Tibial nerve (tissue), 4 donors: ENCODE results near the gene RAB19. TPM values are rescaled to one million over a fixed set of nuclear protein-coding genes. Genes with fewer than 3 reads are reported as not detected.

Experiments
- DNase-seq, 2 donors: peaks; one replicate each; pipeline ENCODE4 v3.0.0-alpha.2; 2019; ENCODE audit warnings: low spot score in 2 of 2
- H3K27ac ChIP-seq, 4 donors: fragments of 200-600 bp; sonication (generic) in 3 of 4; one replicate each; pipeline ENCODE4 v1.5.1; 2017 to 2019; ENCODE audit warnings: mild to moderate bottlenecking in 1 of 4
- H3K27me3 ChIP-seq, 2 donors: fragments of 200-600 bp; sonication (generic) in 1 of 2; one replicate each; pipeline versions ENCODE4 v1.5.1 to v1.6.0; 2017 to 2019
- H3K36me3 ChIP-seq, 3 donors: fragments of 200-600 bp; sonication (generic); one replicate each; pipeline ENCODE4 v1.5.1; 2018 to 2019
- H3K4me1 ChIP-seq, 4 donors: fragments of 200-600 bp; sonication (generic) in 3 of 4; one replicate each; pipeline ENCODE4 v1.5.1; 2017 to 2019
- H3K4me3 ChIP-seq, 4 donors: fragments of 200-600 bp; sonication (generic) in 3 of 4; one replicate each; pipeline ENCODE4 v1.5.1; 2017 to 2019; ENCODE audit warnings: mild to moderate bottlenecking in 1 of 4, moderate library complexity in 1 of 4
- H3K9me3 ChIP-seq, 4 donors: fragments of 200-600 bp; sonication (generic) in 3 of 4; one replicate each; pipeline ENCODE4 v1.5.1; 2017 to 2019
- EP300 ChIP-seq, 2 donors: sonication (generic); formaldehyde crosslinking; IDR thresholded peaks; one replicate each; pipeline ENCODE4 v1.6.1; 2017; ENCODE audit warnings: antibody characterized with exemption in 2 of 2, mild to moderate bottlenecking in 1 of 2
- POLR2A ChIP-seq, 2 donors: fragments of 450-650 bp; IDR thresholded peaks; one replicate each; pipeline ENCODE4 v1.6.1; 2017; ENCODE audit warnings: antibody characterized with exemption in 2 of 2, mild to moderate bottlenecking in 2 of 2, moderate library complexity in 2 of 2
- WGBS, 2 donors: methylation state at CpG; one replicate each; pipeline ENCODE4 v1.1.5; 2018; 5-methylcytosine and 5-hydroxymethylcytosine counted together
- total RNA-seq, 4 donors: library from RNA; depleted of rRNA; stranded (reverse); fragments of >200 nt; gene quantifications; one replicate each; pipeline ENCODE4 v1.1.0, GENCODE V29; 2016
- TF ChIP-seq, protein P1 (sequence below), 5 experiments: fragments of 200-600 bp in 3 of 5; fragments of 450-650 bp in 2 of 5; sonication (generic) in 3 of 5; IDR thresholded peaks; one replicate each; pipeline ENCODE4 v1.5.1; 2016 to 2019; ENCODE audit warnings: antibody characterized with exemption in 5 of 5, mild to moderate bottlenecking in 3 of 5, moderate library complexity in 2 of 5

The RAB19 gene
- total RNA-seq, 4 donors from 2014 or later: not detected

DNA sequence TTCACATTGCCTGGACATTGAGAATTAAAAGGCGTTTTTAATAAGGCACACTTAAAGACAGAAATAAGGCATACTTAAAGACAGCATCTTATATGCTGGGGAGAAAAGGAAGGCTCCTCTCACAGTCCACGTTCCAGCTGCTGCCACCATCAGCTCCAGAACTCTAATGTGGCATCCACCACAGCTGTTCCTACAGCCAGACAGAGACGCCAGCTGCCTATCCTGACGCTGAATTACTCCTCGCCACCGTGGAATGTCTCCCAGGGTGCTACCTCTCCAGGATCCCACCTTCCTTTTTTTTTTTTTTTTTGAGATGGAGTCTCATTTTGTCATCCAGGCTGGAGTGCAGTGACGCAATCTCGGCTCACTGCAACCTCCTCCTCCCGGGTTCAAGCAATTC is 36.3 kb upstream of the RAB19 start:
- Histone ChIP-seq H3K36me3 (peaks cover 0 to 48% (median 0%) of the 10 kb centered on the region in 3 donors), H3K4me1 (peaks cover 0 to 12% (median 0%) of the 10 kb centered on the region in 4 donors), H3K27me3 (no peaks in the 10 kb centered on the region), H3K9me3 (no peaks in the 10 kb centered on the region), H3K4me3 (no peak overlapping the region), H3K27ac (no peak overlapping the region)
- TF ChIP-seq EP300 (IDR thresholded peaks at IDR 0.05) (no peak), POLR2A (IDR thresholded peaks at IDR 0.05) (no peak)
- TF ChIP-seq, protein P1, sequence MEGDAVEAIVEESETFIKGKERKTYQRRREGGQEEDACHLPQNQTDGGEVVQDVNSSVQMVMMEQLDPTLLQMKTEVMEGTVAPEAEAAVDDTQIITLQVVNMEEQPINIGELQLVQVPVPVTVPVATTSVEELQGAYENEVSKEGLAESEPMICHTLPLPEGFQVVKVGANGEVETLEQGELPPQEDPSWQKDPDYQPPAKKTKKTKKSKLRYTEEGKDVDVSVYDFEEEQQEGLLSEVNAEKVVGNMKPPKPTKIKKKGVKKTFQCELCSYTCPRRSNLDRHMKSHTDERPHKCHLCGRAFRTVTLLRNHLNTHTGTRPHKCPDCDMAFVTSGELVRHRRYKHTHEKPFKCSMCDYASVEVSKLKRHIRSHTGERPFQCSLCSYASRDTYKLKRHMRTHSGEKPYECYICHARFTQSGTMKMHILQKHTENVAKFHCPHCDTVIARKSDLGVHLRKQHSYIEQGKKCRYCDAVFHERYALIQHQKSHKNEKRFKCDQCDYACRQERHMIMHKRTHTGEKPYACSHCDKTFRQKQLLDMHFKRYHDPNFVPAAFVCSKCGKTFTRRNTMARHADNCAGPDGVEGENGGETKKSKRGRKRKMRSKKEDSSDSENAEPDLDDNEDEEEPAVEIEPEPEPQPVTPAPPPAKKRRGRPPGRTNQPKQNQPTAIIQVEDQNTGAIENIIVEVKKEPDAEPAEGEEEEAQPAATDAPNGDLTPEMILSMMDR (IDR thresholded peaks at IDR 0.05): no peak
- 83% methylated on average over 9 of the region's 9 CpGs for WGBS, 2 donors
- no peak for DNase-seq

DNA sequence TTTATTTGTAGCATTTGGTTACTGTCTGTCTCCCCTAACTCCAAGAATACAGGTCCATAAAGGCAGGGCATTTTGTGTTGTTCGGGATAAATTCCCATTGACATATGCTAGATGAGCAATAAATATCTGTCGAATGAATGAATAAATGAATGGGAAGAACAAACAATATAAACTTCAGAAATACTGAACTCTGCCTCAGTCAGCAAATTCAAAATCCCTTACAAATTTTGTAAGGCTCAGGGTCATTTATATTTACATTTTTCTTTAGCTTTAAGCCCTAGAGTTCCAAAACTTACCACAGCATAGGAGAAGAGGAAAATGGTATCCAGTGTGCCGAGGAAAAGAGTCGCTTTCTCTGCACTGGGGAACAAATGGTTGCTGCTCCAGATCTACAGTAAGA is 34.6 kb upstream of the RAB19 start:
- Histone ChIP-seq H3K36me3 (peaks cover 0 to 45% (median 0%) of the 10 kb centered on the region in 3 donors), H3K27me3 (no peaks in the 10 kb centered on the region), H3K27ac (no peak overlapping the region), H3K4me3 (no peak overlapping the region), H3K4me1 (peaks cover 0 to 12% (median 0%) of the 10 kb centered on the region in 4 donors), H3K9me3 (no peaks in the 10 kb centered on the region)
- WGBS, 2 donors: 88 to 92% methylated on average over 4 of the region's 4 CpGs
- no peak for DNase-seq
- TF ChIP-seq EP300 (IDR thresholded peaks at IDR 0.05): no peak
- no peak for TF ChIP-seq POLR2A (IDR thresholded peaks at IDR 0.05)
- TF ChIP-seq, protein P1 (IDR thresholded peaks at IDR 0.05): no peak

DNA sequence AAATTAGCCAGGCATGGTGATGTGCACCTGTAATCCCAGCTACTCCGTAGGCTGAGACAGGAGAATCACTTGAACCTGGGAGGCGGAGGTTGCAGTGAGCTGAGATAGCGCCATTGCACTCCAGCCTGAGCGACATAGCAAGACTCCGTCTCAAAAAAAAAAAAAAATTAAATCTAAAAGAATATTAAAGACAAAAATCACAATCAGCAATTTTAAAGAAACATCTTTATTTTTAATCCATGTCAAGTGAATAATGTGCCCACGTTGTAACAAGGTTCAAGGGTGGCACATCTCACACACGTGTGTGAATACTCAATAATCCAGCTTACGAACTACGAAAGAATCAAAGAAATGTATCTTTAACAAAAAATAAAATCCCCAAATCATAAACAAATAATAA is 28.5 kb upstream of the RAB19 start:
- DNase-seq: no peak
- no peaks in the 10 kb centered on the region for H3K27me3 ChIP-seq
- 91 to 96% methylated on average over 9 of the region's 9 CpGs for WGBS, 2 donors
- H3K27ac ChIP-seq: no peak overlapping the region
- TF ChIP-seq POLR2A (IDR thresholded peaks at IDR 0.05) (no peak), EP300 (IDR thresholded peaks at IDR 0.05) (no peak)
- TF ChIP-seq, protein P1 (IDR thresholded peaks at IDR 0.05): no peak
- H3K4me3 ChIP-seq: no peak overlapping the region
- peaks cover 0 to 52% (median 3%) of the 10 kb centered on the region in 3 donors for H3K36me3 ChIP-seq
- no peaks in the 10 kb centered on the region for H3K4me1 ChIP-seq
- no peaks in the 10 kb centered on the region for H3K9me3 ChIP-seq

DNA sequence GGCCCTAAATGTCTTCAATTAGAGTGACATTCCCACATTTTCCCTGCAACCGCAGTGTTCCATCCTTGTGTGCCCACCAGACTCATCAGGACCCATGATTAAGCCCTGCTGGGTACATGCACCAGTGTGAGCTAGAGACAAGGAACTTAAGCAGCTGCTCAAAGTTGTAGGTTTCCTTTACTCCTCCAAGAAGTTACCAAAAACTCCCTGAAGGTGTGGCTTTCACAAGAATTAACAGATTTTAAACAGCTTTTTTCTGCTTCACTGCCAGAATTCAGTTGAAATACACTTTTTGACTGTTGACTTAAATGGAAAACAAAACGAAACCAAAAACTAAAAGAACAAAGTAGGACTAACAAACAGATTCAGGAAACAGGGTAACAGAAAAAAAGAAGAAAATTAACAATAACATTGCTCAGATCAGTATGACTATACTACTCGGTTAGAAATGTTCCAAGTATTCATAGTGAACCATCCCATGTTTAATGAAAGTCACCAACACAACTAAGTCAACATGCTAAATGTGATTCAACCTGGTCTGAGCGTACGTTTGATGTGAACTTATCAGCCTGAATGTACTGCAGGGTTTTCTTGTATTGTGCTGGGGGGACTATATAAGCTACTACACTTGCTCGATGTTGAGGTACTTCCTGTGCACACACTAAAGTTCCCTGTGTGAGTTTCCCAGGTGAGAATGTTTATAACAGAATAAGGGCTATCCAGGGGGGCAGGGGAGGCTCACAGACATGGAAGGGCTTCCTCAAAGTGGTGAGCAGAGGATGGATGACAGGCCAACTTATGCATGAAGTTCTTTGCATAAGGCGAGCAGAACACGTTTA is 27.7 kb upstream of the RAB19 start:
- no peaks in the 10 kb centered on the region for H3K4me1 ChIP-seq
- no peak for DNase-seq
- TF ChIP-seq POLR2A (IDR thresholded peaks at IDR 0.05) (no peak), EP300 (IDR thresholded peaks at IDR 0.05) (no peak)
- TF ChIP-seq, protein P1 (IDR thresholded peaks at IDR 0.05): no peak
- no peaks in the 10 kb centered on the region for H3K27me3 ChIP-seq
- no peak overlapping the region for H3K27ac ChIP-seq
- no peak overlapping the region for H3K4me3 ChIP-seq
- WGBS, 2 donors: 73 to 80% methylated on average over 8 of the region's 8 CpGs
- H3K9me3 ChIP-seq: no peaks in the 10 kb centered on the region
- peaks cover 0 to 57% (median 3%) of the 10 kb centered on the region in 3 donors for H3K36me3 ChIP-seq

DNA sequence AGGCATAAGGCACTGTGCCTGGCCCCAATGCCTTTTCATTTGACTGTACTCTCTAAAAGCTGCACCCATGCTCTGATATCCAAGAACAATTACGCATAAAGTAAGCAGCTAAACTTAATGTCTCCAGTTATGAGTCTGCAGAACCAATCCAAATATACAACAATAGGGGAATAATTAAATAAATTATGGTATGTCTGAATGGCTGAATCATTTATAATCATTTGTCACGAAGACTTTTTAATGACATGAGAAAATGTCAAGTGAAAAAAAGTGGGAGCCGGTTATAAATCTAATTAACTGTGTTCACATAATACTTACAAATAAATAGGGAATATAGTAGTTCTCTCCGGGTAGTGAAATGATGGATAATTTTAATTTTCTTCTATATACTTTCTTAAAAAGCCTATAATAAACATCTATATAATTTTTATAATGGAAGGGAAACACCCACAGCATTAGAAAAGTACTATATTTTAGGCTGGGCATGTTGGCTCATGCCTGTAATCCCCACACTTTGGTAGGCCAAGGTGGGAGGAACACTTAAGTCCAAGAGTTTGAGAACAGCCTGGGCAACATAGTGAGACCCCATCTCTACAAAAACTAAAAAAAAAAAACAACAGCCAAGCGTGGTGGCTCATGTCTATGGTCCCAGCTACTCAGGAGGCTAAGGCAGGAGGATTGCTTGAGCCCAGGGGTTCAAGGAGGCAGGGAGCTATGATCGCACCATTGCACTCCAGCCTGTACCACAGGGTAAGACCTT is 19.7 kb upstream of the RAB19 start:
- 90 to 93% methylated on average over 6 of the region's 6 CpGs for WGBS, 2 donors
- Histone ChIP-seq H3K4me3 (no peak overlapping the region), H3K27ac (no peak overlapping the region), H3K27me3 (no peaks in the 10 kb centered on the region), H3K9me3 (no peaks in the 10 kb centered on the region), H3K36me3 (peaks cover 0 to 34% (median 3%) of the 10 kb centered on the region in 3 donors), H3K4me1 (peaks cover 0 to 5% (median 0%) of the 10 kb centered on the region in 4 donors)
- TF ChIP-seq EP300 (IDR thresholded peaks at IDR 0.05) (no peak), POLR2A (IDR thresholded peaks at IDR 0.05) (no peak)
- TF ChIP-seq, protein P1 (IDR thresholded peaks at IDR 0.05): no peak
- DNase-seq: no peak
